T follicular helper cell (primary cell): ENCODE data around the gene DAPK3.

Experiments
- DNase-seq: peaks from one replicate; pipeline ENCODE4 v3.0.0-alpha.2; 2020; ENCODE audit warnings: low read depth

The DAPK3 gene

GRCh38 chr19:3914199-3914598 is 56.7 kb downstream of the DAPK3 start:
- DNase-seq, result no peak

GRCh38 chr19:3910105-3910504 is 60.8 kb downstream of the DAPK3 start:
- no peak for DNase-seq
